SK-N-SH (cell line): ENCODE results near the gene IGFALS.

Experiments
- ELF1 ChIP-seq: IDR thresholded peaks from 2 replicates; pipeline ENCODE4 v1.4.0; 2012
- EP300 ChIP-seq, 2 experiments: IDR thresholded peaks; 2 replicates each; pipeline versions ENCODE4 v1.4.0 to v1.6.1; 2012; ENCODE audit warnings: borderline replicate concordance in 1 of 2, low read depth in 1 of 2, low read length in 1 of 2
- YY1 ChIP-seq: IDR thresholded peaks from 2 replicates; pipeline ENCODE4 v1.4.0; 2012; ENCODE audit warnings: low read depth, mild to moderate bottlenecking
- TF ChIP-seq, protein P1 (sequence below): fragments of 200-600 bp; sonication (generic); IDR thresholded peaks from 2 replicates; pipeline ENCODE4 v1.6.1; 2017; ENCODE audit warnings: antibody characterized with exemption, mild to moderate bottlenecking, moderate library complexity

DNA sequence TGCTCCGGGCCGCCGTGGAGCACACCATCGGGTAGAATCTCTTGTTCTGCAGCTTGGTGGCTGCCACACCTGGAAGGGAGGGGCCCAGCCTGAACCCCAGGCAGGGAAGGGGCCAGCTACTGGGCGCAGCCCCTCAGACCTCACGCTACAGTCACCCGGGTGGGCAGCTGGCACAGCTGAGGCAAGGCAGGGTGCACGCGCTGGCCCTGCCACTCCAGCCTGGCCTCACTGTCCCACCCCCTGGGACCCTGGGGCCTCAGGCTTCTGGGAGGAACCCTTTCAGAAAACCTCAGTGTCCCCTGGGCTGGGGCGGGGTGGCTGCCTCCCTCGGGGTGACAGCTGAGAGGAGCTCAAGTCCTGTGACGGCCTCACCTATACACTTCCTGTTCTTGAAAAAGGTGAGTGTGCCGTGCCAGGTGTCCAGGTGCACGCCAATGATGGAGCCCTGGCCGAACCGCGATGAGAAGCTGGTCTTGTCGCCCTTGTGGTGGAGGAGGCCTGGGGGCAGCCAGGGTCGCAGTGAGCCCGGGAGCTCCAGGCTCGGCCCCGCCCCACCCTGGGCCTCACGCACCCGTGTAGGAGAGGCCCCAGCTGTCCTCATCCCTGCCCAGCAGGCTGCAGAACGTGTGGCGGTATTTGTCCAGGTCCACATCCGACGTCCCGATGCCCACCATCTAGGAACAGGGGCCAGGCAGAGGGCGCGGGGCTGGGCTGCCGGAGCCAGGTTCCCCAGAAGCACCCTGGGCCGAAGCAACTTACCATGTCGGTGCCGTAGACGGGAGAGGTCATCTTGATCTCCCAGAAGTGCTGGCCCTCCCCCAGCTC lies 15.9 kb downstream of the IGFALS start:
- TF ChIP-seq, protein P1, sequence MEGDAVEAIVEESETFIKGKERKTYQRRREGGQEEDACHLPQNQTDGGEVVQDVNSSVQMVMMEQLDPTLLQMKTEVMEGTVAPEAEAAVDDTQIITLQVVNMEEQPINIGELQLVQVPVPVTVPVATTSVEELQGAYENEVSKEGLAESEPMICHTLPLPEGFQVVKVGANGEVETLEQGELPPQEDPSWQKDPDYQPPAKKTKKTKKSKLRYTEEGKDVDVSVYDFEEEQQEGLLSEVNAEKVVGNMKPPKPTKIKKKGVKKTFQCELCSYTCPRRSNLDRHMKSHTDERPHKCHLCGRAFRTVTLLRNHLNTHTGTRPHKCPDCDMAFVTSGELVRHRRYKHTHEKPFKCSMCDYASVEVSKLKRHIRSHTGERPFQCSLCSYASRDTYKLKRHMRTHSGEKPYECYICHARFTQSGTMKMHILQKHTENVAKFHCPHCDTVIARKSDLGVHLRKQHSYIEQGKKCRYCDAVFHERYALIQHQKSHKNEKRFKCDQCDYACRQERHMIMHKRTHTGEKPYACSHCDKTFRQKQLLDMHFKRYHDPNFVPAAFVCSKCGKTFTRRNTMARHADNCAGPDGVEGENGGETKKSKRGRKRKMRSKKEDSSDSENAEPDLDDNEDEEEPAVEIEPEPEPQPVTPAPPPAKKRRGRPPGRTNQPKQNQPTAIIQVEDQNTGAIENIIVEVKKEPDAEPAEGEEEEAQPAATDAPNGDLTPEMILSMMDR: no peak
- TF ChIP-seq ELF1 (no peak), YY1 (no peak), EP300 (IDR thresholded peaks at IDR 0.05; ENCODE audit: borderline replicate concordance in 1 of 2, low read depth in 1 of 2, low read length in 1 of 2) (no peak)
